GM12873 (cell line): Measurements from ENCODE around the gene AGBL4.

Source experiments
- CTCF ChIP-seq: IDR thresholded peaks from 2 replicates; pipeline ENCODE4 v1.5.1; 2012; ENCODE audit warnings: low read depth, mild to moderate bottlenecking, moderate library complexity, low read length, control low read depth; ENCODE audit not compliant: insufficient read depth; ENCODE audit errors: missing control alignments

Gene AGBL4

GRCh38 chr1:49606082-49606481 is 417.7 kb downstream of the AGBL4 start:
- TF ChIP-seq CTCF: no peak

GRCh38 chr1:49597436-49597835 is 426.3 kb downstream of the AGBL4 start:
- TF ChIP-seq CTCF: no peak

GRCh38 chr1:49576327-49576901 is 447.3 kb downstream of the AGBL4 start:
- TF ChIP-seq CTCF: no peak

GRCh38 chr1:49556676-49557234 is 467.0 kb downstream of the AGBL4 start:
- TF ChIP-seq CTCF: no peak

GRCh38 chr1:49552101-49552500 is 471.7 kb downstream of the AGBL4 start:
- no peak for TF ChIP-seq CTCF

- TF ChIP-seq CTCF: no peak
Observed at GRCh38 chr1:49544615-49545014, 479.1 kb downstream of the AGBL4 start.

GRCh38 chr1:49541096-49541752 is 482.5 kb downstream of the AGBL4 start:
- no peak for TF ChIP-seq CTCF
